GM18870 (cell line): ENCODE data around the gene FKBP14.

Experiments
- ATAC-seq: cut with Tn5 transposase; IDR thresholded peaks from one replicate; pipeline ENCODE4 v1.9.1; 2021; ENCODE audit warnings: moderate library complexity; ENCODE audit not compliant: unreplicated experiment

The FKBP14 gene

DNA sequence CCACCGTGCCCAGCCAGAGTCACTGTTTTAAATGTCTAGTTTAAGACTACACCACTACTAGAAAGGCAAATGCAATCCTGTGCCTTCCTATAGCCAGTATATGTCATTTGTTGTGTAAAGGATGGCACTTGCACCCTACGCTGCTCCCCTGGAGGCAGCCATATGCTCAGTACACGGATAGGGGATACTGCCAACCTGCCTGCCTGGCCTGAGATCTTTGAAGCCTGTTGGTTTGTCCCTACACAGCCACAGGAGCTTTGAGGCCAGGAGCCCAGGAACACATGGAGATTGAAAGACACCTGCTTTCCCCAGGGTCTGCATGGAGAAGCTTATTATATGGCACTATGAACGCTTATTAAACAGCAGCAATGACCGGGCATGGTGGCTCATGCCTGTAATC lies 34.6 kb downstream of the FKBP14 start:
- no peak for ATAC-seq

DNA sequence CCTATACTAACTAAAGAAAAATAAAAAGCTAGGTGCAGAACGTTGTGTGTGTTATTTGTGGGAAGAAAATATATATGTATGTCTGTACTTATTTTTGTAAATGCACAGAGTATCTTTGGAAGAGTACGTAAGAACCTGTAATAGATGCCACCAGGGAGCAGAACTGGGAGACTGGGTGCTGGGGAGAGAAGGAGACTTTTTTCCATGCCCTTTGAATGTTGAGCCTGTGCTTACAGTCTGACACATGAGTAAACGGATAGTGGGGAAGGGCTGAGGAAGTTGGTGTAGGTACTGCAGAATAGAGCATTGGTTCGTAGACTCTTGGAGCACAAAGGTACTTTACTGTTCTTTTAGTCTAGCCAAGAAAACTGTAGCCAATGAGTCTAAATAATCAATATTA lies 35.6 kb downstream of the FKBP14 start:
- no peak for ATAC-seq

DNA sequence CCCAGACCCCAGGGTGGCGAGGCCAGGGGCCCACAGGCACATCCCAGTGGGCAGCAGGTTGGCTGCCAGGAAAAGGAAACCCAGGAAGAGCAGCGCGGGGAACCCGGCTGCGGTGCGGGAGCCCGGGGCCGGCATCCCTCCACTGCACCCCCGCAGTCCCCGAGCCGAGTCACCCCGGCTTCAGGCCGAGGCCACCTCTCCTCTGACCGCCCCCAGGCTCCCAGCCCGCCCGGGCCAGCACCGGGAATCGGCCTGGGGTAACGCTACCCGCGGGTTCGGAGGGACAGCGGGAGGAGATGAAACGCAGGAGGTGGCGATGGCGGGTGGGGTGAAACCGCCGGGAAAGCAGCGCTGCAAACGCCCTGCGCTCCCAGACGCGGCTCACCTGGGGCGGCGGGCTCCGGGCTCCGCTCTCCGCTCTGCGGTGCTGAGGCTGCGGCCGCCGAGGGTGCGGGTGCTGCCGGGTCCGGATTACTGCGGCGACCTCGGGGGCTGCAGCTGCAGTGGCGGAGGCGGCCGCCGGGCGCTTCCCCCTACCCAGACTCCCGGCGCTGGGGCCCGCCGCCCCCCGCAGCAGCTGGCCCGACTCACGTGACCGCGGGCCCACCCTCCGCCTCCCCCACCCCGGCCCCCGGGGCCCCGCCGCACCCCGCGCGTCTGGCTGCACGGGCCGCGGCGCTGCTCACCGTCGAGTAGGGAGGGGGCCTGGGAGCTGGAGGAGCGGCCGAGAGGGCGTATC lies 37.1 kb downstream of the FKBP14 start, which contains the start of gene SCRN1:
Gene SCRN1 (minus strand): TSS at position 545 of the 739 bp plus-strand sequence. CDS start 20,734 bp downstream, outside the sequence.
- no peak for ATAC-seq

DNA sequence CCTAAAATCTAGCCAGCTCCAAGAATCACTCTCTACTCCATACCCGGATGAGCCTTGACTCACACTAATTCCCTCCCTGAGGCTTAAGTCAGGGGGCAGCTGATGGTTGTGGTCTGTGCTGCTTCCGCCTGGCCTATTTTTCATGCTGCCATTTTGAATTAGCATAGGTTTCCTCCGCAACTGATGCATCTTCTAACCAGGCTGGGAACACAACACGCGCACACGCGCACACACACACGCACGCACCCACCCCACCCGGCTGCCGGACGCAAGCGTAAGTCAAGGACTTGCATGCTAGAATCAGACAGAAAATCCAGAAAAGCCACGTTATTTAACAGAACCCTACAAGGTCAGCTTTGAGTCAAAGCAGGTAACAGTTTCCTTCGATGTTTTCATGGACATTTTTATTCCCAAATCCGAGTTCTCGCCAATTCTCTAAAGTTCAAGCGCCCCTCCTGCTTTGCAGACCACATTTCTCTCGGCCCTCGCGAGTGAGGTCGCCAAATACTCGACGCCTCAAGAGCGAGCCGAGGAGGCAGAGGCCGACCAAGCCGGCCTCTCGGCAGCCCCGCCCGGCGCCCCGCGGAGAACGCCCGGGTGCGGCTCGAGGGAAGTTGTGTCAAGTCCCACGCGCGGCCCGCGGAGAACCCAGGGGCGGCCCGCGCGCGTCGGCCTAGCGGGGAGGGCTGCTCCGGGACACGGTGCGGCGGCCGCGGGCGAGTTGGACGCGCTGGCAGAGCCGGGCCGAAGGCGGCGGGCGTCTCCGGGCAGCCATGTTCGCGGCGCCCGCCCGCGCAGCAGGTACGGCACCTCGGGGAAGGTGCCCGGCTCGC lies 37.9 kb downstream of the FKBP14 start:
- ATAC-seq: peak; percentile 34

DNA sequence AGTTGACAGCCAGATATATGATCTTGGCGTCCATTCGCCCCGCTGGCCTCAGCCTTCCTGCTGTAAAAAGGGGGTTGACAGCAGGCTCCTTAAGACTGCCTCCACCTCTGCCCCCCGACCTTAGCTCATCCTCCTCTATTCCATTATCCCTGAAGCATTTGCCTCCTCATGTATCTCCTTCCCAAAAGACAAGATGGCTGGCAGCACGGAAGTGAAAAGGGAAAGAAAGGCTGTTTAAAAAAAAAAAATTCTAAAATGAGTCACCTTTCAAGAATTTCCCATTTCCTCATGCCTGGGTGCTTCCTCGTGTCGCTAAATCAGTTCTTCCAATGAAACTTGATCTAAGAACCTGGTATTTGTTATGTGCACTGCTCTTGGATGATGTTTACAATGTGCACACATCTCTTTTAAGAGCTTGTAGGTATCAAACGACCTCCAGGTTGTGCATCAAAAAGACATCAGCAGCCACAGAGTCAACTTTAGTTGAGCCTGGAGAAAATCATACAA lies 38.6 kb downstream of the FKBP14 start:
- ATAC-seq: no peak

DNA sequence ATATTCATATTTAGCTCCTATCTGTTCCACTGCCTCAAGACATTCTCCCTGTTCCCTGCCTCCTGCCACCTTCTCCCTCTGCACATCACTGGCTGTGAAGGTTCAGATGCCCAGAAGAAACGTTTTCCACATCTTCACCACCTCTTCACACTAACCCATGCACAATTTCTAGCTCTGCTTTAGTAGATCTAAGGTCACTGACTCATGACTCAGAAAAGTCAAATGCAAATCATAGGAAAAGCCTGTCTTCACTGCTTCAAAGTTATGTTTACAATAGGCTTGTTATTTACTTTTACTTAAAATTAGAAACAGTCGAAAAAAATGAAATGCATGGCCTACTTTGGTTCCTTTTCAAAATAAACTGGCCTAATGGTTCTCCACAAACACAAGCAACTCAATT lies 39.4 kb downstream of the FKBP14 start:
- no peak for ATAC-seq

DNA sequence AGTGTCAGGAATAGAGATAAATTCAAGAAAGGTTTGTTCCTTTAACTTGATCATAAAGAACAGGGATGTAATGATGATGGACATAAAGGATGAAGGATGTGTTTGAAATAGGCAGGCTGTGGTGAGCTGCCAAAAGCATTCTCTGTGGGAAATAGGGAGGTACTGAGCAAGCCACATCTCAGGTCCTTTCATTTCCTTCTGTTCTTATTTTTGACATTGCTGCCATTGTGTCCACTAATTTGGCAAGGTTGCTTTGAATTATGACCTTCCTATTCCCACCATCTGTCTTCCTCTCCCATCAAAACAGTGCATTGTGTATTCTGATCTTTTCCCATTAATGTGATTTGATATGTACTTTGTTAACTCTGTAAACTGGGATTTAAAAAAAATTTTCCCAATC lies 46.4 kb downstream of the FKBP14 start:
- ATAC-seq: no peak

DNA sequence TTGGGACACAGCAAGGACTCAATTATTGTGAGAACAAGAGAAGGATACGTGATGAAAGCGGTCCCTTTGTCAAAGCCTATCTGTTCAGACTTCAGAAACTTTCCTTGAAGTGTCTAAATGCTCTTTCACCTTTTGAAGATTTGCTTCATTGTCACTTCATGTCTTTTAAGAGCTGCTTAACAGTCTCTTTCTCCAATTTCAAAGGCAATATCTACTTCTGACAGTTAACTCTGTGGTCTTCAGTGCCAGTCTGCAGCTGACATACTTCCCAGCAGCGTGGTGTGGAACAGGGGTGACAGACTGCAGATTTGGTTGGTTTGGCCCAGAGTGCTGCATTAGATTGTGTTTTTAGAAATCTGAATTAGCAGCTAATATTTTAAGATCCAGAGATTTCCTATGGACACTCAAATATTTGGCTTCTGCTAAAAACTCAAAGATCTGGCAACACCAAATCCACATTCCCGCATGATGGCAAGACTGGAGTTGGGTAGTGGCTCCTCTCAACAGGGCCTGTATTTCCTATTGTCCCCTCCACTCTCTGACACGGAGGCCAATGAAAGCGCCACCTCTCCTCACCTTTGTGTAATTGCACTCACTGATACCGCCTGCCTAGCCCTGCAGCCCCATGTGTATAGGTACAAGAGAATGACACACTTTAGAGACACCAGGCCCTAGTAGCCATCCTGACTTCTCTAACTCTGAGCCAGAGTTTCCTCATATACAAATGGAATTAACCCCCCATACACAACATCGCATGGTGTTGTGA lies 48.4 kb downstream of the FKBP14 start:
- no peak for ATAC-seq

DNA sequence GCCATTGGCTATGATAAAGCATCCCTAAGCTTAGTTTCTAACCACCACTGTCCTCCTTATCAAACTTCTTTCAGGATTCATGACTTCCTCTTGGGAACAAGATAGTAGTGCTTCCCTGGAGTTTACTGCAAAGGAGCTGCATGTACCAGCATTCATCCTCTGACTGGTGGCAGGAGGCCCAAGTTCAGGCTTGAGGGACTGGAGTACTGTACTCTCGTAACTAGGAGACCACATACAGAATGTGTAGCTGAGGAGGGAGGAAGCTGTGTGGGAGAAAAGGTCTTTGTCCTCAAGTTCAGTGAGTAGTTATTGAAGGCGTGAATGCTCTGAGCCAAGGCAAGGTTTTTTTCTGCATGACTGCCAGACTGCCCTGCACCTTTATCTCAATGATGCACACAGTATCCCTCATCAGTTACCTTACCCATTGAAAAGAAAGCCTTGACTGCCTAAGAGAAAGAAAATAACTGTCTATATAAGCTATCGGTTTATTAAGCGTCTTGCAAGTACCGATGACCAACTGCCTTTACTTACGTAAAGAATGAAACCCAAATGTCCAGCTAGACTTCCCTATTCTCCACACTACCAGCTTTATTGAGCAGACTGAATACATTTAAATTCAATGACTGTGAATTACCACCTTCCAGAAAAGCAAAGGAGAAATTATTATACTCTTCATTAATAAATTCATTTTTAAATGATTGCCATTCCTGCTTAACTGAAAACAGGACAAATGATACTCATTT lies 49.7 kb downstream of the FKBP14 start:
- no peak for ATAC-seq

DNA sequence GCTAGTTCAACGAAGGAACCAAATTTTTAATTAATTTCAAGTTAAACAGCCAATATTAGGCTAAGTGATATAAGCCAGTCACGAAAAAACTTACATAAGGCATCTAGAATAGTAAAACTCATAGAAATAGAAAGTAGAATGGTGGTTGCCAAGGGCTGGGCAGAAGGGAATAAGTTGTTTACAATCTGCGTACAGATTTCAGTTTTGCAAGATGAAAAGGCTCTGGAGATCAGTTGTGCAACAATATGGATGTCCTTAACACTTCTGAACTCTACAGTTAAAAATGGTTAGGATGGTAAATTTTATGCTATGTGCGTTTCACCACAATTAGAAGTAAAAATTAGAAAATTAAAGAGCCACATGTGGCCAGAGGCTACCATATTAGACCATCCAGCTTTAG lies 50.2 kb downstream of the FKBP14 start:
- ATAC-seq: no peak

DNA sequence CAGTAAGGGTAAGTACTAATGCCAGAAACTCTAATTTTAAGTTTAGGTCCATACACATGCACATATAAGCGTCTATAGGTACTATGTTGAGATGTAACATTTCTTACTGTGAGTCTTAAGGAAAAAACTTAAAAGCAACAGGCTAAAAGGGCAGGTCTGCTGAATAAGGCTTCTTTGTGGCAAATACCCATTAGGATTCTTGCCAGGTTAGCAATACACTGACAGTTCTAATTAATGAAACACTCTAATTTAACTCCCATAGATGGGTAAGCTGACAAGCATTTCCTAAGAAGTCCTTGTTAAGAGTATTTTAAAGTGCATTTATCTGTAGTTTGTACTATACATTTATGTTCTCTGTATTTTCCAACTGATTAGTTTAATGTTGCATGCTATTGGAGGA lies 50.9 kb downstream of the FKBP14 start:
- ATAC-seq: no peak

DNA sequence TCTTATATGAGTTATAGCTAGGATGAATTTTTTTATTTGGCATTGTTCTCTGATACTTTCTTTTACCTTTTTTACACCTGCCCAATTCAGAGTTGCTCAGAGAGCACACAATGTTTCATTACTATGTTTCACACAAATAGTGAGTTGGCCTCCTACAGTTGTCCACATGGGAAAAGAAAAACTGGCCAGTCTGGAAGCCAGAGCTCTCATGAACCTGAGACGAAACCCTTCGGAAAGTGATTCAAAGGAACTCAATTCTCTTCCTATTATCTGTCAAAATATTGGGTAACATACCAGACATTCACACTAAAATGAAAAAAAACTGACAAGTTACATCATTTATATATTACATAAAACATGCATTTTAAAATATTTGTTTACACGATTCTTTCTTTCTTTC lies 52.2 kb downstream of the FKBP14 start:
- no peak for ATAC-seq

DNA sequence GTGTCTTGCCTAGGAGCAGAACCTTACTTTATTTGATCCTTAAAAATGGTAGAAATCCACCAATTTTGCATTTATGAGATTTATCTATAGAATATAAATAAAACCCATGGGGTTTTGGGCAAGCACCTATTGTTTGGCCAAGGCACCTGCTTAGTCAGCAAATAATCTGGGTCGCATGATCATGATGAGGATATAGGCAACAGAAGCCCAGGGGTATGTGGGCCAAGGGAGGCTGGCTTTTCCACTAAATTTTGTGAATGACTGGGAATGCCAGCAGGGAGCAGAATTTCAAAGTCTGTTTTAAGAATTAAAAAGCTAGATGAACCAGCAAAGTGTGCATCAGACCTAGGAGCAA lies 54.2 kb downstream of the FKBP14 start:
- no peak for ATAC-seq

DNA sequence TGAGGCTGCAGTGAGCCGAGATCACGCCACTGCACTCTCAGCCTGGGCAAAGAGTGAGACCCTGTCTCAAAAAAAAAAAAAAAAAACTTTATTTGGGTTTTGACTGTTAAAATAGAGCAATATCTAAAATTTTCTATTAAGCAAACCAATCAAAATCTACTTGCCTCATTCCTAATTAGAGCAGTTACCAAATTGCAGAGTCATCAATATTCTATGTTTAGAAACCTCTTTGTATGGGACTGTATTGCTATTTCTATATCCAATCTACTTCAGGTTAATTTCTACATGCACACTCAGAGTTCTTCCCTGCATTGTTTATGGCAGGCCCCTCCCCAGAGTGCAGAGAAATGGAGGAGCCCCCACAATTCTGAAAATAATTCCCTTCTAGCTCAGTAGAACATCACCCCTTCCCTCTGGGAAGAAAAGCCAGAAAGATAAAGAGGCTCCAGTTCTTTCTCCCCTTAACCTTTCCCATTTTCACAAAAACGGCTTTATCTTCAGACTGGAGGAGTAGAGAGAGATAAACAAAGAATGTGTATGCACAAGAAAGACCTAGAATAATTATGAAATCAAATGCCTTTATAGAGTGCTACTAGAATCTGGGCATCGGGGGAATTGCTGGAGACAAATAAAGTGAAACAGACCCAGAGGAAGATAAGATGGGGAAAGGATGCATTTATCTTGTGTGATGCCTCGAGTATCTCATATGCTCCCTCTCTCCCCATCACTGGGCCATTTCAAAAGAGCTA lies 54.8 kb downstream of the FKBP14 start:
- no peak for ATAC-seq

DNA sequence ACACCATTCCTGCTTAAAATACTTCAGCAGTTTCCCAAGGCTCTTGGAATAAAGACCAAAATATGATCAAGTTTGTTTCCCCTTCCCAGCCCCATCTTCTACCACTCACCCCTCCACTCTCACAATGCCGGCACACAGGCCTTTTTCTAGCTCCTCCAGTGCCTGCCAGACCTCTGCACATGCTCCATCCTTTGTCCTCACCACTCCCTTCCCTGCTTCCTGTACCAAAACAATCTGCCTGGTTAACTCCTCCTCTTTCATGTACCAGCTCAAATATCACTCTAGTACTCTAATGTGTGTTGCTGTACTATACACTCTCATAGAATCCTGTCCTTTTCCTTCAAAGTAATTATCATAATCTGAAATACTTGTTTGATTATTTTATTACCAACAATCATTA lies 56.3 kb downstream of the FKBP14 start:
- no peak for ATAC-seq

DNA sequence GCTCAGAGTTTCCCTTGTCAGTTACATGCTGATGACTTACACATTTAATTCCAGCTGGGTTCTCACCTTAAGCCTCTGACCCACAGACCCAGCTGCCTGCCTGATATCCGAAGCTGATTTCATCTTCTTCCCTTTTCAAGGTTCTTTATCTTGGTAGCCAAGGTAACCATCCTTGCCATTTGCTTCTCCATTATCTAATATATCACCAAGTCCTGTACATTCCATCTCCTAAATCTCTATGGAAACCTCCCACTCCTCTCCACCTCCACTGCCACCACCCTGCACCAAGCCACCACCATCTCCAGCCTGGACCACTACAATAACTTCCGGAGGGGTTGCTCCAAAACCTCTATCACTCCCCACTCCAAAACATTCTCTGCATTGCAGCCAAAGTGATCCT lies 56.8 kb downstream of the FKBP14 start:
- ATAC-seq: no peak

DNA sequence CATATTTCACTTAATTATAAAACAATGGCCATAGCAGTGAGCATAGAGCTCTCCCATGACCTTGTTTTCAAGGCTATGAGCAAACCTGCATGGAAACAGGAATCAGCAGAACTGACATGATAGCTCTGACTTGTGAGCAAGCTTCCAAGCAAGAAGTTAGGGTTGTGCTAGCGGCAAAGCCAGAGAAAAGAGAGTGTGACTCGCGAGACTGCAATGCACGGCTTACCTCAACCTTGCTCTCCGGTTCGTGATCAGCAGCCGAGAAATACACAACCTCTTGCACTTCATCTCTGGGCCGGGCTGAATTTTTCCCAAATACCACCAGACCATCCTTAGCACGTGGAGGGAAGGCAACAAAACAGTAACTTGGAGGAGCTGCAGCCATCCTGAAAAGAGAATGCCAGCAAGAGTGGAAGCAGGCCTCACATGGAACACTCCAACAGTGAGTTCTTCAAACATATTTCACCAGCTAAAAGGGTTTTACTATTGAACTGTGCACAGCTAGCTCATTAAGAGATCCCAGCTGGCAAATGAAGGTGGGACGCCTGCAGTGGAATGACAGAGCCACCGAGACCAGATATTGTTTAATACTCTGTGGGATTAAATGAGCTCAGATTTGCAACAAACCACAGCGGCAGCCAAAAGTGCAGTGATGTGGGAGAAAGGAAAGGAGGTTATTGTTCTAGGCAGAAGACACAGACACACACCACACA lies 57.7 kb downstream of the FKBP14 start:
- ATAC-seq: no peak

DNA sequence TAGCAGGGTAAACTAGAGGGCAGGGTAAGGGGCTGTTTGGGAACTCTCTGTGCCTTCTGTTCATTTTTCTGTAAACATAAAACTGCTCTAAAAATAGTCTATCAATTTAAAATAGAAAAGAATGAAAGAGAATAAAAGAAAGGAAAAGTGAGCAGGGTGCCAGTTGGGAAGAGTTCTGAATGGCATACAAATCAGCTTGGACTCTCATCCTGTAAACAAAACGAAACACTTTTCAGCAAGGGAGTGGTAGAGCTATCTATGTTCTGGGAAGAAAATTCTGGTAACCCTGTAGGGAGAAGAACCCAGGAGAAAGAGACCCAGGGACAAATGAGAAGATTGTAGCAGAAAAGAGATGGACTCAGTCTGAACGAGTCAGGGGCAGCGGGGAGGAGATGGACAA lies 61.5 kb downstream of the FKBP14 start:
- no peak for ATAC-seq

DNA sequence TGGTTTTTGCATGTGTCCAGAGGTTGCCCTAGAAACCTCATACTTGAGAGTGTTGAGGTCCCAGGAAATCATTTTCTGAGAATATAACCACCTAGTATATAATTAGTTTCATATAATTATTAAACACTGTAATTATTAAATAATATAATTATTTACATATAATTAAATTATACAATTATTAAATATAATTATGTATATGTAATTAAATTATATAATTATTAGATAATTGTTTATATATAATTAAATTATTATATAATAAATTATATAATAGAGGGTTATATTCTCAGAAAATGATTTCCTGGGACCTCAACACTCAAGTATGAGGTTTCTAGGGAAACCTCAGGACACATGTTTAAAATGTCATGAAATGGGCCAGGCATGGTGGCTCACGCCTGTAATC lies 64.5 kb downstream of the FKBP14 start:
- no peak for ATAC-seq
